ENCODE data around the gene LARGE1.

LARGE1 gene

DNA sequence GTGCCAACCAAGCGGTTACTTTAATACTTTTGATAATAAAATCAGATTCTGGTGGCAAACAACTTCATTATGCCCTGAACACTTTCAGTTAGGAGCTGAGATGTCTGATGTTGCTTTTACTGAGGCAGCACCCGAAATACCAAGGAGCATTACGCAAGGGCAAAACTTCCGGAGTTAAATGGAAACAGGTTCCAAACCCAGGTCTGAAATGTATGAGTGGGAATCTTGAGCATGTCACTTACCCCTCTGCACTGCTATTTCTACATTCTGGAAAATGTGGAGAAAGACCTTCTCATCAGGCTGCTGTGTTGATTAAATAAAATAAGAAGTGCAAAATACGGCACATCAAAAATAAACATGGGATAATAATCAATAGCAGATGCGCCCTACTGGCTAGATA, 315.1 kb downstream of the LARGE1 start:
- H3K9me3 ChIP-seq (ENCODE audit: control insufficient read depth, insufficient read depth, low read length) = no peaks in the 10 kb centered on the region

DNA sequence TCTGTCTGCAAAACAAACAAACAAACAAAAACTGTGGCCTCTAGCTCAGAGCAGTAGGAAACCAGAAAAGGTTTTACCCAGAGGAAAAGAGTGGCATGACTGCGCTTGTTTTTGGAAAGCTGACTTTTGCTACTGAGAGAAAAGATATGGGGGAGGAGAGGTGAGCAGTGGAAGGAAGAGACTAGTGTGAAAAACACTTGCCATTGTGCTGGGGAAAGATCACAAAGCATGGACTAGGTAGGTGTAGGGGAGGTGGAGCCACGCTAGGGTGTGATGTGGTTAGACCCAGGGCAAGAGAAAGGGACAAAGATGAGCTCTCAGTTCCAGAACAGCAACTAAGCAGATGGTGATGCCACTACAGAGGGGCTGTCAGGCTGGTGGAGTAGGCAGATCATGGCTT, 319.2 kb downstream of the LARGE1 start:
- 0 out of 2 replicates have a peak, but pooled peaks cover 3% of the 10 kb centered on the region for H3K36me3 ChIP-seq (ENCODE audit: insufficient read depth, low read length)
- no peaks in the 10 kb centered on the region for H3K4me1 ChIP-seq (ENCODE audit: insufficient read depth, low read length)
- H3K9me3 ChIP-seq (ENCODE audit: control insufficient read depth, insufficient read depth, low read length) = no peaks in the 10 kb centered on the region
- H3K9ac ChIP-seq (ENCODE audit: low read depth, low read length) = no peak overlapping the region

More for the DNA sequence above, 315.1 kb downstream of the LARGE1 start:
- no peaks in the 10 kb centered on the region for H3K4me1 ChIP-seq (ENCODE audit: insufficient read depth, low read length)
- no peaks in the 10 kb centered on the region; the same call in 1 of the 2 replicates for H3K36me3 ChIP-seq (ENCODE audit: insufficient read depth, low read length)
- no peak overlapping the region for H3K9ac ChIP-seq (ENCODE audit: low read depth, low read length)

DNA sequence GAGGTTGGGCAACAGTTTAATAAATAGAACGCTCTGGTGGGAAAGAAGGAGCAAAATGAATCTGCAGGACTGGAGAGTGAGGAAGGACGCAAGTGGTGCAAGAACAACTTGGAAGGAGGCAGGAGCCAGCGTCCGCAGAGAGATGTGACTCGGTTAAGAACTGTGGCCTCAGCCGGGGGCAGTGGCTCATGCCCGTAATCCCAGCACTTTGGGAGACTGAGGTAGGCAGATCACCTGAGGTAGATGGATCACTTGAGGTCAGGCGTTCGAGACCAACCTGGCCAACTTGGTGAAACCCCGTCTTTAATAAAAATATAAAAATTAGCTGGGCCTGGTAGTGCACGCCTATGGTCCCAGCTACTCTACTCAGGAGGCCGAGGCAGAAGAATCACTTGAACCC, 319.7 kb downstream of the LARGE1 start:
- no peaks in the 10 kb centered on the region for H3K9me3 ChIP-seq (ENCODE audit: control insufficient read depth, insufficient read depth, low read length)
- no peak overlapping the region for H3K9ac ChIP-seq (ENCODE audit: low read depth, low read length)
- no peaks in the 10 kb centered on the region for H3K4me1 ChIP-seq (ENCODE audit: insufficient read depth, low read length)
- 0 out of 2 replicates have a peak, but pooled peaks cover 4% of the 10 kb centered on the region for H3K36me3 ChIP-seq (ENCODE audit: insufficient read depth, low read length)

- Histone ChIP-seq H3K36me3 (ENCODE audit: insufficient read depth, low read length) (0 out of 2 replicates have a peak, but pooled peaks cover 4% of the 10 kb centered on the region), H3K4me1 (ENCODE audit: insufficient read depth, low read length) (no peaks in the 10 kb centered on the region), H3K9me3 (ENCODE audit: control insufficient read depth, insufficient read depth, low read length) (no peaks in the 10 kb centered on the region), H3K9ac (ENCODE audit: low read depth, low read length) (no peak overlapping the region)
Measured at GRCh38 chr22:33600113-33600512, 320.2 kb downstream of the LARGE1 start.

DNA sequence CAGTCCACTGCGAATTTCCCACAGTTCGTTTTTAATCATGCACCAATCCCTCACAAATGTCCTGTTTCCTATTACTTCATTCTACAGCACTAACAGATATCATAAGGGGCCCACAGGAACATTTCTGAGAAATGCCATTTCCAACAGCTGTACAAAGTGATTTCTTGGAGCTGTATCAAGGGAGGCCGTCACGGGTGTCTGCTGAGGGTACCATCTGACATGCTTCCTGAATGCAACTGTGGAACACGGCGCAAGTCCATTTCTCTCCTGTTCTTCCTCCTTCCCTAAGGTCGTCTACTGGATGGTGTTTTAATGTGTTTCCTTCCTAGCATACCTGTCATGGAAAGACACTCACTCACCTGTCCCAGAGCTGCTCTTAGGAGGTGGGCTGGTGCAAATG, 320.7 kb downstream of the LARGE1 start:
- Histone ChIP-seq H3K9me3 (ENCODE audit: control insufficient read depth, insufficient read depth, low read length) (no peaks in the 10 kb centered on the region), H3K4me1 (ENCODE audit: insufficient read depth, low read length) (no peaks in the 10 kb centered on the region), H3K9ac (ENCODE audit: low read depth, low read length) (no peak overlapping the region), H3K36me3 (ENCODE audit: insufficient read depth, low read length) (0 out of 2 replicates have a peak, but pooled peaks cover 4% of the 10 kb centered on the region)

- no peaks in the 10 kb centered on the region for H3K9me3 ChIP-seq (ENCODE audit: control insufficient read depth, insufficient read depth, low read length)
- no peak overlapping the region for H3K9ac ChIP-seq (ENCODE audit: low read depth, low read length)
- 0 out of 2 replicates have a peak, but pooled peaks cover 4% of the 10 kb centered on the region for H3K36me3 ChIP-seq (ENCODE audit: insufficient read depth, low read length)
- no peaks in the 10 kb centered on the region for H3K4me1 ChIP-seq (ENCODE audit: insufficient read depth, low read length)
Measured at GRCh38 chr22:33598821-33599220, 321.5 kb downstream of the LARGE1 start.

DNA sequence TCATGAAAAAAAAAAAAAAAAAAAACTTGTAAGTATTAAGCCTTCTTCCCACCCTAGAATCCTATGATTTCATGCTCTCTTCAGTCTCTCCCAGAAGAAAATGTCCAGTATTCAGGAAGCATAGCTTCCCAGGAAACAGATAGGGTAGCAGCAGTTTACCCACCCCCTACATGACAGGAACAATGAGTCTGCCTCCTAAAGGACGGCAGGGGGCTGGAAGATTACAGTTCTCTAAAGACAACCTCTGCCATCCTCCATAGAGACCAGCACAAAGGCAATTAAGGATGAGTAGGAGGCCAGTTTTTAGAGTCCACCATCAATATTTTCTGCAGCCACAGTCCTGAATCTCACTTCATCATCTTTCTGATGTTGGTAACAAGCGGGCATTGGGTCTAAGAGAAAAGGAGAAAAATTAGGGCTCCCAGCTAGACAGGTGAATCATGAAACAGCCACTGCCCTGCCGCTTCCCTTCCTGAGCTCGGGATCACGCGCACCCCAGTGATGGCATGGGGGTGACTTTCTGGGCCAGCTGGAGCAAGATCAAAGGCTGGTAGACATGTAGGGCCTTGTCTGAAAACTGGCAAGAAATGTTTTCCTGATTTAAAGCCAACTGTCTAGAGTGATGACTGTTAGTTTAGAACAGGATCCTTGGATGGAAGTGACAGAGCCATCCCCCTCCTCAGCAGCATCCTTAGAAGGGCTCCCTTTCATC, 322.8 kb downstream of the LARGE1 start:
- no peaks in the 10 kb centered on the region for H3K4me1 ChIP-seq (ENCODE audit: insufficient read depth, low read length)
- H3K9me3 ChIP-seq (ENCODE audit: control insufficient read depth, insufficient read depth, low read length) = no peaks in the 10 kb centered on the region
- 0 out of 2 replicates have a peak, but pooled peaks cover 4% of the 10 kb centered on the region for H3K36me3 ChIP-seq (ENCODE audit: insufficient read depth, low read length)
- no peak overlapping the region for H3K9ac ChIP-seq (ENCODE audit: low read depth, low read length)

GRCh38 chr22:33593818-33594217, 326.5 kb downstream of the LARGE1 start:
- H3K9me3 ChIP-seq (ENCODE audit: control insufficient read depth, insufficient read depth, low read length) = no peaks in the 10 kb centered on the region
- no peaks in the 10 kb centered on the region for H3K4me1 ChIP-seq (ENCODE audit: insufficient read depth, low read length)
- H3K9ac ChIP-seq (ENCODE audit: low read depth, low read length) = no peak overlapping the region
- 0 out of 2 replicates have a peak, but pooled peaks cover 4% of the 10 kb centered on the region for H3K36me3 ChIP-seq (ENCODE audit: insufficient read depth, low read length)

- no peak overlapping the region for H3K9ac ChIP-seq (ENCODE audit: low read depth, low read length)
- no peaks in the 10 kb centered on the region for H3K4me1 ChIP-seq (ENCODE audit: insufficient read depth, low read length)
- H3K36me3 ChIP-seq (ENCODE audit: insufficient read depth, low read length) = 0 out of 2 replicates have a peak, but pooled peaks cover 4% of the 10 kb centered on the region
- H3K9me3 ChIP-seq (ENCODE audit: control insufficient read depth, insufficient read depth, low read length) = no peaks in the 10 kb centered on the region
Measured at GRCh38 chr22:33591946-33592345, 328.3 kb downstream of the LARGE1 start.

DNA sequence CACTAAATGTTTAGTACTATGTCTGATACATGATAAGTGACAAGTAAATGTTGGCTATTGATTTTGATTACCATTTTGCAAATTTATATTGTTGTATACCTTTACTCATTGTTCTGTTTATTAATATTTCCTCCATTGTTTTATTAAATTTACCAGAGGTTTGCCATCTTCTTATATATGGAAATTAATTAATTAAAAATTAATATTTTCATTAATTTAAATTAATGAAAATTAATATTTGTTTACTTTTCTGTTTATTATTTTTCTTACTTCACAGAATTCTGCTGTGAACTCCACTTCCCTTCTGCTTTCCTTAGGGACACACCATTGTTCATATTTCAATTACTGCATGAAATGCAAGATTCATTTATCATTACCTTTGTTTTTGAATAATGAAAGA, 331.0 kb downstream of the LARGE1 start:
- H3K9me3 ChIP-seq (ENCODE audit: control insufficient read depth, insufficient read depth, low read length) = no peaks in the 10 kb centered on the region; the same call in 1 of the 2 replicates
- peaks cover 3% of the 10 kb centered on the region; the same call in 1 of the 2 replicates for H3K4me1 ChIP-seq (ENCODE audit: insufficient read depth, low read length)
- H3K9ac ChIP-seq (ENCODE audit: low read depth, low read length) = no peak overlapping the region
- no peaks in the 10 kb centered on the region for H3K36me3 ChIP-seq (ENCODE audit: insufficient read depth, low read length)

DNA sequence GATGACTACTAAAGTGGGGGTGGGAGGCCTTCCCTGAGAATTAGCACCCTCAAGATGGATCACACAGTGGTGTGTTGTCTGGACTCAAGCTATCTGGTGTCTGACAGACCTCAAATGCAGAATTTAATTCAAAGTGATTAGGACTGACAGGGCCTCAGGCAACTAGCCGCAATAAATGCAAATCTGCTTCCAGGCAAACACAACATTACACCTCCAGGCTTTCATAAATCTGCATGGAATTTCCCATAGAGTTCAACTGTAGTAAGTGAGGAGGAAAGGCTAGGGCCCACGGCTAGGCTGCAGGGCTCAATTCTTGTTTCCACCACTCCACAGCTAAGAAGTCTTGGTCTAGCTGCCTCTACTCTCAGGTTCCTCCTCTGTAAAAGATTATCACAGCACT, 331.4 kb downstream of the LARGE1 start:
- Histone ChIP-seq H3K4me1 (ENCODE audit: insufficient read depth, low read length) (peaks cover 3% of the 10 kb centered on the region; the same call in 1 of the 2 replicates), H3K9ac (ENCODE audit: low read depth, low read length) (no peak overlapping the region), H3K36me3 (ENCODE audit: insufficient read depth, low read length) (no peaks in the 10 kb centered on the region), H3K9me3 (ENCODE audit: control insufficient read depth, insufficient read depth, low read length) (no peaks in the 10 kb centered on the region; the same call in 1 of the 2 replicates)

DNA sequence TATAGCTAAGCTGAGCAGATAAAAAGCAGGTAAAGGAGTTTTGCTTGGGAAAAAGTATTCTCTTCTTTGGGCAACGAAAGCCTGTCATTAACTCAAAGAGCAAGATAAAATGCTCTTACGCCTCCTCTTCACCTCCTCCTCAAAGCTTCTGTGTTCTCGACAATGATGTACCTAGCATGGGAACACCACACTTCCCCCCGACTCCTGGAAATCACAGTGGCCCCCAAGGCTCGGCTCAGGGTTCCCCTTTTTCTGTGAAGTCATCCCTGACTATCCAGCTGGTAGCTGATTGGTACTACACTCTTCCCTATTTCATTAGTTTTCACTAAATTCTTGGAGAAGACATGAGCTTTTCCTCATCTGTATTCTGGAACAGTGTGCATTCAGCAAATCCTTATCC, 336.1 kb downstream of the LARGE1 start:
- Histone ChIP-seq H3K9ac (ENCODE audit: low read depth, low read length) (no peak overlapping the region), H3K36me3 (ENCODE audit: insufficient read depth, low read length) (no peaks in the 10 kb centered on the region), H3K4me1 (ENCODE audit: insufficient read depth, low read length) (peaks cover 3% of the 10 kb centered on the region; the same call in 1 of the 2 replicates), H3K9me3 (ENCODE audit: control insufficient read depth, insufficient read depth, low read length) (no peaks in the 10 kb centered on the region; the same call in 1 of the 2 replicates)

DNA sequence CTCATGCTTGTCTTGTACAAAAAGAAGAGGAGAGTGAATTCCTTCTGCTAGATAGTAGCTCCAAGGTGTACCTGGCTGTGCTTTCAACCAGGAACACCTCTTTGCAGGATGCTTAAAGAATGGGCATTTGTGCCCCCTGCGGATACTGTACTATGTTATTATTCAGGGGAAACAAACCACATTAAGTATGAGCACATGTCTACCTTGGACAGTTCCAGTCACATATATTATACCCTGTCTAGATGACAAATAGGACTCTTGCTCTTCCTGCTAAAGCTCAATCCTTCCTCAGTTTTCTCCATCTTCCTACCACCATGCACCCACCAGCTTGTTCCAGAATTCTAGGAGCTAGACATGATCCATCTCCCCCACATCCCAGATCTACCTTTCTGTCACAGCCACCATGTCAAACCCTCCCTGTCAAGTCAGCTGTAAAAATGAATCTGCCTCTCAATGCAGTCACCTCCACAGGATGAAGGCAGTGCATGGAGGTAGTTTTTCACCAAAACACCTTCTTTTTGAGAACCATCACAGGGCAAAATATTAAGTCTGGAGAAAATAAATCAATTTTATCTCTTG, 337.4 kb downstream of the LARGE1 start:
- no peak overlapping the region for H3K9ac ChIP-seq (ENCODE audit: low read depth, low read length)
- no peaks in the 10 kb centered on the region for H3K36me3 ChIP-seq (ENCODE audit: insufficient read depth, low read length)
- H3K4me1 ChIP-seq (ENCODE audit: insufficient read depth, low read length) = peaks cover 3% of the 10 kb centered on the region; the same call in 1 of the 2 replicates
- no peaks in the 10 kb centered on the region; the same call in 1 of the 2 replicates for H3K9me3 ChIP-seq (ENCODE audit: control insufficient read depth, insufficient read depth, low read length)

- peaks cover 2% of the 10 kb centered on the region; the same call in 1 of the 2 replicates for H3K4me1 ChIP-seq (ENCODE audit: insufficient read depth, low read length)
- H3K9ac ChIP-seq (ENCODE audit: low read depth, low read length) = no peak overlapping the region
- no peaks in the 10 kb centered on the region for H3K9me3 ChIP-seq (ENCODE audit: control insufficient read depth, insufficient read depth, low read length)
- no peaks in the 10 kb centered on the region; the same call in 1 of the 2 replicates for H3K36me3 ChIP-seq (ENCODE audit: insufficient read depth, low read length)
Measured at GRCh38 chr22:33580310-33580709, 340.0 kb downstream of the LARGE1 start.

All from ES-I3 (cell line).